Panc1 (cell line): Measurements from ENCODE around the gene SEMA5B. TPM values are rescaled to one million over a fixed set of nuclear protein-coding genes. Genes with fewer than 3 reads are reported as not detected.

Experiments used
- ATAC-seq: fragments of 200-7000 bp; cut with Tn5 transposase; 2 replicates; pipeline ENCODE4 v1.9.1; 2020; ENCODE audit warnings: mild to moderate bottlenecking, moderate library complexity
- BruUV-seq: library from RNA; stranded (reverse); fragments of 400-500 nt; replicated peaks from 2 replicates; lab custom pipeline; 2021; lab: Mats Ljungman, UMichigan
- CTCF ChIA-PET: fragments of 300-600 bp; sonication (Branson Sonifier 250); formaldehyde crosslinking; loops from one replicate; lab custom pipeline; 2022; ENCODE audit warnings: antibody characterized with exemption; lab: Charles Lee
- POLR2A ChIA-PET: fragments of 300-600 bp; sonication (Branson Sonifier 250); formaldehyde crosslinking; loops from one replicate; lab custom pipeline; 2022; ENCODE audit warnings: antibody characterized with exemption; lab: Charles Lee
- DNase-seq: peaks from one replicate; pipeline ENCODE4 v3.0.0-alpha.2; 2010; ENCODE audit warnings: low read depth, low spot score
- H3K27ac ChIP-seq: 2 replicates; pipeline ENCODE4 v1.5.1; 2011; ENCODE audit warnings: mild to moderate bottlenecking, low read length, inconsistent platforms
- H3K27me3 ChIP-seq: fragments of 200-500 bp; sonication (Bioruptor generic); 2 replicates; pipeline ENCODE4 v1.6.0; 2014; ENCODE audit warnings: low read length, inconsistent platforms; ENCODE audit not compliant: control insufficient read depth, insufficient read depth
- H3K36me3 ChIP-seq: fragments of 200-500 bp; sonication (Bioruptor generic); 2 replicates; pipeline ENCODE4 v1.5.1; 2014; ENCODE audit warnings: inconsistent platforms, mild to moderate bottlenecking, low read length, moderate library complexity; ENCODE audit not compliant: control insufficient read depth, insufficient read depth
- H3K4me1 ChIP-seq: 2 replicates; pipeline ENCODE4 v1.5.1; 2011; ENCODE audit warnings: inconsistent platforms, mild to moderate bottlenecking, low read length, moderate library complexity; ENCODE audit not compliant: control insufficient read depth, insufficient read depth
- H3K4me3 ChIP-seq, 2 experiments: 2 replicates each; pipeline ENCODE4 v1.5.1; 2011 to 2012; ENCODE audit warnings: low read depth in 2 of 2, low read length in 2 of 2, mild to moderate bottlenecking in 2 of 2, inconsistent platforms in 1 of 2, moderate library complexity in 1 of 2
- H3K9me3 ChIP-seq: fragments of 200-500 bp; sonication (Bioruptor generic); 2 replicates; pipeline ENCODE4 v1.5.1; 2014; ENCODE audit warnings: low read depth, mild to moderate bottlenecking, inconsistent platforms, low read length, moderate library complexity; ENCODE audit not compliant: control insufficient read depth, insufficient read depth
- CTCF ChIP-seq: fragments of 450-650 bp; IDR thresholded peaks from 2 replicates; pipeline ENCODE4 v1.5.1; 2017; ENCODE audit warnings: mild to moderate bottlenecking
- POLR2AphosphoS5 ChIP-seq: IDR thresholded peaks from 2 replicates; pipeline ENCODE4 v1.6.1; 2012; ENCODE audit warnings: mild to moderate bottlenecking, low read depth, low read length, moderate library complexity
- REST ChIP-seq, 2 experiments: IDR thresholded peaks; 2 replicates each; pipeline ENCODE4 v1.6.1; 2011 to 2012; ENCODE audit warnings: low read depth in 2 of 2, control low read depth in 1 of 2, low read length in 1 of 2, mild to moderate bottlenecking in 1 of 2, moderate library complexity in 1 of 2; ENCODE audit not compliant: insufficient read depth in 1 of 2
- SIN3A ChIP-seq: IDR thresholded peaks from 2 replicates; pipeline ENCODE4 v1.6.1; 2012; ENCODE audit warnings: low read depth, mild to moderate bottlenecking, low read length, moderate library complexity, borderline replicate concordance; ENCODE audit not compliant: insufficient read depth
- TCF7L2 ChIP-seq: IDR thresholded peaks from 2 replicates; pipeline ENCODE4 v1.6.1; 2011; ENCODE audit warnings: mild to moderate bottlenecking, low read depth, low read length, inconsistent platforms
- in situ Hi-C: cut with HindIII; loops from 2 replicates; pipeline ENCODE4 v1.10.0; 2016; ENCODE audit warnings: low sequenced_read_pairs, low pct_unique_long_range_greater_than_20kb
- intact Hi-C: fragments of 100-400 bp; cut with micrococcal nuclease; formaldehyde crosslinking; loops from one replicate; pipeline ENCODE4 v1.10.0; 2022; ENCODE audit not compliant: unreplicated experiment
- total RNA-seq: library from RNA; stranded (reverse); gene quantifications from one replicate; pipeline ENCODE4 v1.2.1, GENCODE V29; 2021; ENCODE audit not compliant: unreplicated experiment

Gene SEMA5B
- total RNA-seq, 1 experiment from 2014 or later = 1.2 TPM

GRCh38 chr3:122925756-122926155, 101.8 kb downstream of the SEMA5B start:
- TF ChIP-seq REST (IDR thresholded peaks at IDR 0.05; ENCODE audit: insufficient read depth in 1 of 2, low read depth in 2 of 2, low read length in 1 of 2) (no peak), CTCF (no peak), TCF7L2 (no peak), POLR2AphosphoS5 (no peak), SIN3A (no peak)
- Histone ChIP-seq H3K9me3 (no peaks in the 10 kb centered on the region), H3K4me1 (peaks cover 2% of the 10 kb centered on the region; the same call in 1 of the 2 replicates), H3K27me3 (peaks cover 32% of the 10 kb centered on the region), H3K36me3 (no peaks in the 10 kb centered on the region), H3K4me3 (no peak overlapping the region), H3K27ac (no peak overlapping the region)
- DNase-seq = no peak
- no TSS peak for BruUV-seq
- in situ Hi-C loops (no loop called here), intact Hi-C loops (no loop called here)
- POLR2A ChIA-PET = interaction anchor here (0.6 kb wide), 1 partner anchor 445 kb away, joined by 10 read pairs; no protein-coding TSS in a partner anchor
- no peak for ATAC-seq
- CTCF ChIA-PET = no interaction called here

- no peak for ATAC-seq
Observed at GRCh38 chr3:122924056-122924455, 103.5 kb downstream of the SEMA5B start.

More at GRCh38 chr3:122924056-122924455, 103.5 kb downstream of the SEMA5B start:
- ChIA-PET CTCF (no interaction called here), POLR2A (no interaction called here)
- no peaks in the 10 kb centered on the region for H3K9me3 ChIP-seq
- no peak for DNase-seq
- H3K4me1 ChIP-seq = peaks cover 2% of the 10 kb centered on the region; the same call in 1 of the 2 replicates
- no peak overlapping the region for H3K4me3 ChIP-seq
- TF ChIP-seq CTCF = no peak
- peaks cover 33% of the 10 kb centered on the region for H3K27me3 ChIP-seq
- intact Hi-C loops (no loop called here), in situ Hi-C loops (no loop called here)
- H3K27ac ChIP-seq = no peak overlapping the region
- BruUV-seq = no TSS peak
- no peaks in the 10 kb centered on the region for H3K36me3 ChIP-seq
